EL (cell line): ENCODE measurements around the gene ZFPM1.

Experiments
- DNase-seq: peaks from one replicate; pipeline ENCODE4 v3.0.0-alpha.2; 2016

The ZFPM1 gene

DNA sequence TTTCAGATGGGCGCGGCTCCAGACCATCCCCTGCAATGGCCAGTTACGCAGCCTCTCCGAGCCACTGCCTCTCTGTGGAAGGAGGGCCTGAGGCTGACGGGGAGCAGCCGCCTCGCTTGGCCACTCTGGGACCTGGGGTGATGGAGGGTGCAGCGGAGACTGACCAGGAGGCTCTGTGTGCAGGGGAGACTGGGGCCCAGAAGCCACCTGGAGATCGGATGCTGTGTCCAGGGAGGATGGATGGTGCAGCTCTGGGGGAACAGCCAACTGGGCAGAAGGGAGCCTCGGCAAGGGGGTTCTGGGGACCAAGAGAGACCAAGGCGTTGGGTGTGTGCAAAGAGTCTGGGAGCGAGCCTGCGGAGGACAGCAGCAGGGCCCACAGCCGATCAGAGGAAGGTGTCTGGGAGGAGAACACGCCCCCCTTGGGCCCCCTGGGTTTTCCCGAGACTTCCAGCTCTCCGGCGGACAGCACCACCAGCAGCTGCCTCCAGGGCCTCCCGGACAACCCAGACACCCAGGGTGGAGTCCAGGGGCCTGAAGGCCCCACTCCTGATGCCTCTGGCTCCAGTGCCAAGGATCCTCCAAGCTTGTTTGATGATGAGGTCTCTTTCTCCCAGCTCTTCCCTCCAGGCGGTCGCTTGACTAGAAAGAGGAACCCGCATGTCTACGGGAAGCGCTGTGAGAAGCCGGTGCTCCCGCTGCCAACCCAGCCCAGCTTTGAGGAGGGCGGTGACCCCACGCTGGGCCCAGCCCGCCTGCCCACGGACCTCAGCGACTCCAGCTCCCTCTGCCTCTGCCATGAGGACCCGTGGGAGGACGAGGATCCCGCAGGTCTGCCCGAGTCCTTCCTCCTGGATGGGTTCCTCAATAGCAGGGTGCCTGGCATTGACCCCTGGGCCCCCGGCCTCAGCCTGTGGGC is 17.4 kb upstream of the ZFPM1 start:
- DNase-seq = no peak

DNA sequence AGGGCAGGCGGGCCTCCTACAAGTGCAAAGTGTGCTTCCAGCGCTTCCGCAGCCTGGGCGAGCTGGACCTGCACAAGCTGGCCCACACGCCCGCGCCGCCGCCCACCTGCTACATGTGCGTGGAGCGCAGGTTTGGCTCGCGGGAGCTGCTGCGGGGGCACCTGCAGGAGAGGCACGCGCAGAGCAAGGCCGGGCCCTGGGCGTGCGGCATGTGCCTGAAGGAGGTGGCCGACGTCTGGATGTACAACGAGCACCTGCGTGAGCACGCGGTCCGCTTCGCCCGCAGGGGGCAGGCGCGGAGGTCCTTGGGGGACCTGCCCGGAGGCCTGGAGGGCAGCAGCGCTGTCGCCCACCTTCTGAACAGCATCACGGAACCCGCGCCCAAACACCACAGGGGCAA is 16.3 kb upstream of the ZFPM1 start:
- DNase-seq = no peak

GRCh38 chr16:88437367-88437964 is 15.6 kb upstream of the ZFPM1 start:
- peak; percentile 18 for DNase-seq

GRCh38 chr16:88438084-88438870 is 14.8 kb upstream of the ZFPM1 start:
- DNase-seq = no peak

GRCh38 chr16:88439016-88439415 is 14.1 kb upstream of the ZFPM1 start:
- DNase-seq = no peak

GRCh38 chr16:88439706-88440105 is 13.4 kb upstream of the ZFPM1 start:
- DNase-seq = no peak

GRCh38 chr16:88440111-88440510 is 13.0 kb upstream of the ZFPM1 start:
- DNase-seq = no peak

DNA sequence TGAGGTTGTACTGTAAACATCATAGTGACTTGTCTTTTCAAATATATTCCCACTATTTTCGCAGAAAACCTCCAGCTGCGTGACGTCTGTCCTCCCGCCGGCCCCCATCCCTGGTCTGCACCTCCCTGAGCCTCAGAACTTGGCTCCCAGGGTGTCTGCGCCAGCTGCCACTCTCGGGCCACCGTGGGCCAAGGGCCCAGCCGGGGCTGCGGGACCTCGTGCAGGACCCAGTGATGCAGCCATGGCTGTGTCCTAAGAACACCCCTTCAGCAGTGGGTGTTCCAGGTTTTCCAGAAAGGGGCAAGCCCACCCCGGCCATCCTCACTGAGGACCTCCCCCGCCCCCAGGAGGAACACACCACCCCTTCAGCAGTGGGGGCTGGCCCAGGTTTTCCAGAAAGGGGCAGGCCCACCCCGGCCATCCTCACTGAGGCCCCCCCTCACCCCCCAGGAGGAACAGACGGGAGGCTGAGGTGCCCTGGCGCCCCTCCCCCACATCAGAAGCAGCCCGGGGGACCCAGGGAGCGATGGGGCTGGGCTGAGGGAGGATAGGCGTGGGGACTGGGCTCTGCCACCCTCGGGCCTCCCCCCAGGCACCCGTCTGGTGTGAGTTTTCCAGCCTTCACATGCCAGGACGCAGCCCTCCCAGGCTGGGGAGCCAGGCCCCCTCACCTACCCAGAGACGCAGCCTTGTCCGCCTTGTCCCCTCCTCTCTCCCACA is 12.2 kb upstream of the ZFPM1 start:
- no peak for DNase-seq

GRCh38 chr16:88441460-88441859 is 11.6 kb upstream of the ZFPM1 start:
- DNase-seq = no peak

DNA sequence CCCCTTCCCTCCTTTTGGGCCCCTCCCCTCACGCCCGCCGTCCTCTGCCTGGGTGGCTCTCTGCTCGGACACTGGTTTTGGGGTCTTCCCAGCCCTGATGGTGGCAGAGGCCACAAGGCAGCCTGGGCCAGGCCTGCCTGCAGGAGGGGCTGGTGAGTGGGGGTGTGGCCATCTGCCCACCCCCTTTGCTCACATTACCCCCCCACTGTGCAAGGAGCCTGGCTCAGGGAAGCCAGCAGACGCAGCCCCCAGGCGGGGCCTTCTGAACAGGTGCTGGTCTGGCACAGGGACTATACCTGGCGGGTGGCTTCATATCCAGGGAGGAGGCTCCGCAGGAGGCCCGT is 10.7 kb upstream of the ZFPM1 start:
- no peak for DNase-seq

GRCh38 chr16:88442727-88443576 is 10.1 kb upstream of the ZFPM1 start:
- DNase-seq = peak; percentile 66

- DNase-seq = no peak
These were observed 8.1 kb upstream of the ZFPM1 start for GRCh38 chr16:88444826-88445582.

DNA sequence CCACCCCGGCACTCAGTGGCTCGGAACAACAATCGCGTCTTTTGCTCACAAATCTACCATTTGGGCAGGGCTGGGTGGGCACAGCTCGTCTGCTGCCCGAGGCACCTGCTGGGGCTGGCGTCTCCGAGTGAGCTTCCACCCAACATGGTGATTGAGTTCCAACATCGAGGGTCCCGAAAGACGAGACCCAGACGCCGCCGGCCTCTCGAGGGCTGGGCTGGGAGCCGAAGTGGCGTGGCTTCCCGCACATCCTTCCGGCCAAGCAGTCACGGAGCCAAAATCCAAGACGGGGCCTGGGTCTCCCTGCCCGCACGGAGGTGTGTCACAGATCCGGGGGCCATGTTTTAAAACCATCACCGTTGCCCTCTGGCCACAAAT is 7.5 kb upstream of the ZFPM1 start:
- DNase-seq = no peak

DNA sequence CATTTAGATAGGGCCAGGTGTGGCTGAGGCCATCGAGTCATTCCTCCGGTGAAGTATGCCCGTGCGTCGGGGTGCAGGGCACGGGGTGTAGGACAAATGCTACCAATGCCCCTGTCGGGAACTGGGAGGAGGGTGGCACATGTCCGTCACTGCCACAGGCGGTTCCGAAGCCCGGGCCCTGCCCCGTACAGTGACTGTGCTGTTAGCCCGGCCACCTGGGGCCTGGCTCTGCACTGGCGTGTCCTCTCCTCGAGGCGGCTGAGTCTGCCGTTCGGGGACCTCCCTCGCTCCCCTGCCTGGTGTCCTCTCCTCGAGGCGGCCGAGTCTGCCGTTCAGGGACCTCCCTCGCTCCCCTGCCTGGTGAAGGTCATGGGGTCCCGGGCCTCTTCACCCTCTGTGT is 7.0 kb upstream of the ZFPM1 start:
- DNase-seq = no peak

DNA sequence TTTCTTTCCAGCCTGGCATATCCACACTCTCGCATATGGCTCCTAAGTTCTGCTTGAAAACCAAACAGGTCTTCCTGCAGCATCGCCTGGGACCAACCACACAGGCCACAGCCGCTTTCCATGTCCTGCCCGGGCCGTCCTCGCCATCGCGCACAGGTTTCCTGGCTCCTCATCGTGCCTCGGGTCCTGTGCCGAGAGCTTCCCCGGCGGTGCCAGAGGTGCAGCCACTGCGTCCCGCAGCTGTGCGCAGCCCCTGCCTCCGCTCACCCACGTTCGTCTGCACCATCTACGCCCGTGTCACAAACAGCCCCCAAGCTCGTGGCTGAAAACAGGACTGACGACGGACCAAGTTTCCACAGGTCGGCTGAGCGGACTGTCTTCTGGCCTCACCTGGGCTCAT is 6.3 kb upstream of the ZFPM1 start:
- DNase-seq = no peak

GRCh38 chr16:88447881-88448280 is 5.2 kb upstream of the ZFPM1 start:
- no peak for DNase-seq

GRCh38 chr16:88448461-88449266 is 4.4 kb upstream of the ZFPM1 start:
- no peak for DNase-seq

GRCh38 chr16:88449267-88449561 is 3.9 kb upstream of the ZFPM1 start:
- DNase-seq = no peak

DNA sequence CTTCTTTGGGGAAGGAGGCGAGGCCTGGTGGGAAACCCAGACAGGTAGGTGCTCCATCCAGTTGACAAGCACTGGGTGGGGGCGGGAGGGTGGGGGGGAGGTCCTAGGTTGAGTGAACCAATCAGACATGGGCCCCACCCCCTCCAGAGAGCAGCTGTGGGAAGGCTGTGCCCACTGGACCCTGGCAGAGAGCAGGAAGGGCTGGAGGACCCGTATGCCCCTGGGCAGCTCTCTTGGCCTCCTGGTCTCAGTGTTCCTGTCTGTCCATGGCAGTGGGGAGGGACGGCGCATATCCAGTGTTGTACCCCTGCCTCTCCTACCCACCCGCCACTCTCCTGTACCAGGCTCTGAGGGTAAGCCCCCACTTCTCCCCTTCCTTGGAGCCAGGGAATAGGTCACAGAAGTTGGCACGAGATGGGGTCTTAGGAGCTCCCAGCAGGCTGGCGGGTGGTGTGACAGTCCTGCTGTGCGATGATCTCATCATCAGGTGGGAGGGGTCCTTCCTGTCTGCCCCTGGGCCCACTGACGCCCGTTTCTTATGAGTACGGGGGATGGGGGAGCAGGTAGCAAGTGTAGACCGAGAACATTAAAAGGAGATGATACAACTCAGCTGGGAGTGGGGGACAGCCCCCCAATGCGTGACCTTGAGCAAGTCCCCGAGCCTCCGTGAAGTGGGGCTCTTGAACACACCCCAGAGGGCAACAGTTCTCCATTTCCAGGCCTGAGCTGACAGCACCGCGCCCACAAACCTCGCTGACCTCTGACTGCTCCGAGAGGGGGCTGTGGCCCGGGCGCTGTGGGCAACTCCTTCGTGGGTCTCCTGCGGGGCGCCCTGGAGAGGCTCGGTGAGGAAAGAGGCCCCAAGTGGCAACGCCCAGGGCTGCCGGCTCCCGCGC is 1.2 kb upstream of the ZFPM1 start:
- DNase-seq = no peak
